WTC11 (cell line): Measurements from ENCODE around the gene TPBGL. TPM values are rescaled to one million over a fixed set of nuclear protein-coding genes. Genes with fewer than 3 reads are reported as not detected.

ENCODE experiments used
- ATAC-seq: fragments of 200-7000 bp; cut with Tn5 transposase; 2 replicates; pipeline ENCODE4 v1.10.0; 2021; ENCODE audit warnings: mild to moderate bottlenecking, moderate library complexity
- CTCF ChIA-PET: fragments of 300-600 bp; sonication (Branson Sonifier 250); formaldehyde crosslinking; loops from one replicate; lab custom pipeline; 2021; ENCODE audit warnings: antibody characterized with exemption; lab: Charles Lee
- POLR2A ChIA-PET: fragments of 350-600 bp; sonication (Branson Sonifier 250); formaldehyde crosslinking; loops from one replicate; lab custom pipeline; 2021; ENCODE audit warnings: antibody characterized with exemption; lab: Charles Lee
- DNase-seq: peaks from one replicate; pipeline ENCODE4 v3.0.0; 2021; ENCODE audit warnings: low spot score
- H3K27ac Mint-ChIP-seq: 2 replicates; pipeline ENCODE4 v1.8.0; 2021; ENCODE audit warnings: mixed read lengths
- H3K27me3 Mint-ChIP-seq: 2 replicates; pipeline ENCODE4 v1.8.0; 2021; ENCODE audit warnings: low read depth, mild to moderate bottlenecking, moderate library complexity, mixed read lengths
- H3K36me3 Mint-ChIP-seq: 2 replicates; pipeline ENCODE4 v1.8.0; 2021; ENCODE audit warnings: mixed read lengths
- H3K4me1 Mint-ChIP-seq: 2 replicates; pipeline ENCODE4 v1.8.0; 2022; ENCODE audit warnings: mixed read lengths
- H3K4me3 Mint-ChIP-seq: 2 replicates; pipeline ENCODE4 v1.8.0; 2021; ENCODE audit warnings: mild to moderate bottlenecking, moderate library complexity, mixed read lengths
- H3K9me3 Mint-ChIP-seq: 2 replicates; pipeline ENCODE4 v1.8.0; 2021; ENCODE audit warnings: mixed read lengths
- AFF4 ChIP-seq: sonication (generic); formaldehyde crosslinking; IDR thresholded peaks from 2 replicates; pipeline ENCODE4 v1.8.1; 2023; ENCODE audit warnings: mild to moderate bottlenecking, missing genetic modification reagents, borderline replicate concordance
- ATF1 ChIP-seq: sonication (generic); formaldehyde crosslinking; IDR thresholded peaks from 2 replicates; pipeline ENCODE4 v1.8.1; 2023; ENCODE audit warnings: mild to moderate bottlenecking, moderate library complexity, missing genetic modification reagents
- CDX4 ChIP-seq: fragments of 250-450 bp; sonication (Bioruptor Pico); IDR thresholded peaks from 2 replicates; pipeline ENCODE4 v1.9.0; 2021; ENCODE audit warnings: moderate library complexity, mild to moderate bottlenecking, inconsistent platforms, borderline replicate concordance
- E2F5 ChIP-seq: sonication (generic); formaldehyde crosslinking; IDR thresholded peaks from 2 replicates; pipeline ENCODE4 v1.8.1; 2022; ENCODE audit warnings: mild to moderate bottlenecking, moderate library complexity, missing genetic modification reagents
- ELF4 ChIP-seq: sonication (generic); formaldehyde crosslinking; IDR thresholded peaks from 2 replicates; pipeline ENCODE4 v1.8.1; 2022; ENCODE audit warnings: low read depth, mild to moderate bottlenecking, moderate library complexity, missing genetic modification reagents
- FOXJ3 ChIP-seq: sonication (generic); formaldehyde crosslinking; IDR thresholded peaks from 2 replicates; pipeline ENCODE4 v1.9.0; 2021; ENCODE audit warnings: missing genetic modification reagents, mild to moderate bottlenecking, borderline replicate concordance
- FOXP1 ChIP-seq: sonication (generic); formaldehyde crosslinking; IDR thresholded peaks from 2 replicates; pipeline ENCODE4 v1.8.0; 2022; ENCODE audit warnings: missing genetic modification reagents, mild to moderate bottlenecking, moderate library complexity, borderline replicate concordance
- MXD4 ChIP-seq: fragments of 250-450 bp; sonication (Bioruptor Pico); IDR thresholded peaks from 2 replicates; pipeline ENCODE4 v1.8.0; 2021; ENCODE audit warnings: mild to moderate bottlenecking, moderate library complexity, borderline replicate concordance
- NFATC4 ChIP-seq: fragments of 250-450 bp; sonication (Bioruptor Pico); IDR thresholded peaks from 2 replicates; pipeline ENCODE4 v1.9.0; 2021; ENCODE audit warnings: mild to moderate bottlenecking
- NR1H2 ChIP-seq: sonication (generic); formaldehyde crosslinking; IDR thresholded peaks from 2 replicates; pipeline ENCODE4 v1.9.0; 2021; ENCODE audit warnings: mild to moderate bottlenecking, moderate library complexity, missing genetic modification reagents
- RELA ChIP-seq: sonication (generic); formaldehyde crosslinking; IDR thresholded peaks from 2 replicates; pipeline ENCODE4 v1.8.1; 2022; ENCODE audit warnings: missing genetic modification reagents, mild to moderate bottlenecking, borderline replicate concordance
- STAT6 ChIP-seq: sonication (generic); formaldehyde crosslinking; conservative IDR thresholded peaks from 2 replicates; pipeline ENCODE4 v1.8.1; 2023; ENCODE audit warnings: mild to moderate bottlenecking, low read depth, missing genetic modification reagents, moderate library complexity
- ZMAT4 ChIP-seq: fragments of 250-450 bp; sonication (Bioruptor Pico); IDR thresholded peaks from 2 replicates; pipeline ENCODE4 v1.9.0; 2021; ENCODE audit warnings: mild to moderate bottlenecking
- ZNF281 ChIP-seq: sonication (generic); formaldehyde crosslinking; IDR thresholded peaks from 2 replicates; pipeline ENCODE4 v1.8.0; 2023; ENCODE audit warnings: mild to moderate bottlenecking, missing genetic modification reagents
- ZNF532 ChIP-seq: fragments of 250-450 bp; sonication (Bioruptor Pico); IDR thresholded peaks from 2 replicates; pipeline ENCODE4 v1.9.0; 2021; ENCODE audit warnings: mild to moderate bottlenecking, borderline replicate concordance
- ZNF671 ChIP-seq: fragments of 250-450 bp; sonication (Bioruptor Pico); IDR thresholded peaks from 2 replicates; pipeline ENCODE4 v1.8.0; 2021; ENCODE audit warnings: mild to moderate bottlenecking
- total RNA-seq: library from RNA; stranded (reverse); gene quantifications from 3 replicates; pipeline ENCODE4 v1.2.3, GENCODE V29; 2021

TPBGL gene
- total RNA-seq, 1 experiment from 2014 or later: 0.37 TPM

GRCh38 chr11:75193271-75193670, 47.3 kb upstream of the TPBGL start:
- peaks cover 11% of the 10 kb centered on the region for H3K4me1 Mint-ChIP-seq
- TF ChIP-seq RELA (CRISPR knock-in tag): no peak
- no peak for TF ChIP-seq FOXJ3 (CRISPR knock-in tag)
- no peak for TF ChIP-seq ATF1 (CRISPR knock-in tag)
- no peak for TF ChIP-seq NR1H2 (CRISPR knock-in tag)
- TF ChIP-seq ZNF281 (CRISPR knock-in tag): no peak
- TF ChIP-seq ZNF671 (CRISPR knock-in tag): no peak
- no peak for TF ChIP-seq STAT6 (CRISPR knock-in tag)
- no peak for TF ChIP-seq NFATC4
- TF ChIP-seq E2F5 (CRISPR knock-in tag): no peak
- no peak for TF ChIP-seq ZNF532 (CRISPR knock-in tag)
- TF ChIP-seq FOXP1 (CRISPR knock-in tag): no peak
- TF ChIP-seq ELF4 (CRISPR knock-in tag): no peak
- TF ChIP-seq AFF4 (CRISPR knock-in tag): no peak
- TF ChIP-seq CDX4: no peak
- no peak for TF ChIP-seq ZMAT4 (CRISPR knock-in tag)
- TF ChIP-seq MXD4 (CRISPR knock-in tag): no peak
- TF ChIP-seq, all 79 proteins: peak for 0
- no peaks in the 10 kb centered on the region for H3K9me3 Mint-ChIP-seq
- no peaks in the 10 kb centered on the region for H3K36me3 Mint-ChIP-seq
- CTCF ChIA-PET: interaction anchor here (1.9 to 9.2 kb wide), 3 partner anchors 11 to 53 kb away, joined by 9 to 112 read pairs (median 23); no protein-coding TSS in a partner anchor
- POLR2A ChIA-PET: no interaction called here
- no peak for ATAC-seq
- H3K4me3 Mint-ChIP-seq: no peak overlapping the region
- H3K27me3 Mint-ChIP-seq: no peaks in the 10 kb centered on the region
- no peak for DNase-seq
- no peak overlapping the region for H3K27ac Mint-ChIP-seq
